ENCODE measurements around the gene C19orf53. TPM values are rescaled to one million over a fixed set of nuclear protein-coding genes. Genes with fewer than 3 reads are reported as not detected.

The C19orf53 gene
- total RNA-seq, 1 donor from 2014 or later: 98.4 TPM

GRCh38 chr19:13797870-13798269, 23.6 kb downstream of the C19orf53 start:
- Mint-ChIP-seq H3K9me3 (ENCODE audit: unreplicated experiment) (no peaks in the 10 kb centered on the region), H3K4me1 (ENCODE audit: unreplicated experiment) (peaks cover 18% of the 10 kb centered on the region), H3K4me3 (ENCODE audit: unreplicated experiment) (no peak overlapping the region), H3K27me3 (ENCODE audit: unreplicated experiment) (peaks cover 5% of the 10 kb centered on the region), H3K27ac (ENCODE audit: unreplicated experiment) (no peak overlapping the region), H3K36me3 (ENCODE audit: low read depth, unreplicated experiment) (peaks cover 12% of the 10 kb centered on the region)
- TF ChIP-seq CTCF (IDR thresholded peaks at IDR 0.05; ENCODE audit: unreplicated experiment): no peak
- no peak for DNase-seq (ENCODE audit: low spot score)

GRCh38 chr19:13799669-13800068, 25.4 kb downstream of the C19orf53 start:
- Mint-ChIP-seq H3K4me1 (ENCODE audit: unreplicated experiment) (peaks cover 13% of the 10 kb centered on the region), H3K4me3 (ENCODE audit: unreplicated experiment) (no peak overlapping the region), H3K27me3 (ENCODE audit: unreplicated experiment) (peaks cover 3% of the 10 kb centered on the region), H3K36me3 (ENCODE audit: low read depth, unreplicated experiment) (peaks cover 12% of the 10 kb centered on the region), H3K9me3 (ENCODE audit: unreplicated experiment) (no peaks in the 10 kb centered on the region), H3K27ac (ENCODE audit: unreplicated experiment) (no peak overlapping the region)
- TF ChIP-seq CTCF (IDR thresholded peaks at IDR 0.05; ENCODE audit: unreplicated experiment): no peak
- no peak for DNase-seq (ENCODE audit: low spot score)

GRCh38 chr19:13803038-13803437, 28.8 kb downstream of the C19orf53 start:
- peaks cover 16% of the 10 kb centered on the region for H3K36me3 Mint-ChIP-seq (ENCODE audit: low read depth, unreplicated experiment)
- no peaks in the 10 kb centered on the region for H3K9me3 Mint-ChIP-seq (ENCODE audit: unreplicated experiment)
- no peak overlapping the region for H3K4me3 Mint-ChIP-seq (ENCODE audit: unreplicated experiment)
- DNase-seq (ENCODE audit: low spot score): no peak
- TF ChIP-seq CTCF (IDR thresholded peaks at IDR 0.05; ENCODE audit: unreplicated experiment): no peak
- H3K4me1 Mint-ChIP-seq (ENCODE audit: unreplicated experiment): no peaks in the 10 kb centered on the region
- H3K27me3 Mint-ChIP-seq (ENCODE audit: unreplicated experiment): no peaks in the 10 kb centered on the region
- no peak overlapping the region for H3K27ac Mint-ChIP-seq (ENCODE audit: unreplicated experiment)

GRCh38 chr19:13804830-13805683, 30.8 kb downstream of the C19orf53 start:
- Mint-ChIP-seq H3K27me3 (ENCODE audit: unreplicated experiment) (peaks cover 2% of the 10 kb centered on the region), H3K9me3 (ENCODE audit: unreplicated experiment) (no peaks in the 10 kb centered on the region), H3K4me1 (ENCODE audit: unreplicated experiment) (no peaks in the 10 kb centered on the region), H3K4me3 (ENCODE audit: unreplicated experiment) (peak overlapping the region; percentile 37), H3K27ac (ENCODE audit: unreplicated experiment) (no peak overlapping the region), H3K36me3 (ENCODE audit: low read depth, unreplicated experiment) (peaks cover 20% of the 10 kb centered on the region)
- peak; percentile 39 for DNase-seq (ENCODE audit: low spot score)
- no peak for TF ChIP-seq CTCF (IDR thresholded peaks at IDR 0.05; ENCODE audit: unreplicated experiment)

- peaks cover 2% of the 10 kb centered on the region for H3K27me3 Mint-ChIP-seq (ENCODE audit: unreplicated experiment)
- DNase-seq (ENCODE audit: low spot score): no peak
Observed at GRCh38 chr19:13806728-13807127, 32.5 kb downstream of the C19orf53 start.

More at GRCh38 chr19:13806728-13807127, 32.5 kb downstream of the C19orf53 start:
- H3K36me3 Mint-ChIP-seq (ENCODE audit: low read depth, unreplicated experiment): peaks cover 12% of the 10 kb centered on the region
- no peak for TF ChIP-seq CTCF (IDR thresholded peaks at IDR 0.05; ENCODE audit: unreplicated experiment)
- H3K4me3 Mint-ChIP-seq (ENCODE audit: unreplicated experiment): no peak overlapping the region
- no peaks in the 10 kb centered on the region for H3K9me3 Mint-ChIP-seq (ENCODE audit: unreplicated experiment)
- no peak overlapping the region for H3K27ac Mint-ChIP-seq (ENCODE audit: unreplicated experiment)
- no peaks in the 10 kb centered on the region for H3K4me1 Mint-ChIP-seq (ENCODE audit: unreplicated experiment)

Measured in endothelial cell (in vitro differentiated cells).